Measurements from ENCODE around the gene OTX1. TPM values are rescaled to one million over a fixed set of nuclear protein-coding genes. Genes with fewer than 3 reads are reported as not detected.

Gene OTX1
- total RNA-seq, 1 experiment from 2014 or later: 0.90 TPM

DNA sequence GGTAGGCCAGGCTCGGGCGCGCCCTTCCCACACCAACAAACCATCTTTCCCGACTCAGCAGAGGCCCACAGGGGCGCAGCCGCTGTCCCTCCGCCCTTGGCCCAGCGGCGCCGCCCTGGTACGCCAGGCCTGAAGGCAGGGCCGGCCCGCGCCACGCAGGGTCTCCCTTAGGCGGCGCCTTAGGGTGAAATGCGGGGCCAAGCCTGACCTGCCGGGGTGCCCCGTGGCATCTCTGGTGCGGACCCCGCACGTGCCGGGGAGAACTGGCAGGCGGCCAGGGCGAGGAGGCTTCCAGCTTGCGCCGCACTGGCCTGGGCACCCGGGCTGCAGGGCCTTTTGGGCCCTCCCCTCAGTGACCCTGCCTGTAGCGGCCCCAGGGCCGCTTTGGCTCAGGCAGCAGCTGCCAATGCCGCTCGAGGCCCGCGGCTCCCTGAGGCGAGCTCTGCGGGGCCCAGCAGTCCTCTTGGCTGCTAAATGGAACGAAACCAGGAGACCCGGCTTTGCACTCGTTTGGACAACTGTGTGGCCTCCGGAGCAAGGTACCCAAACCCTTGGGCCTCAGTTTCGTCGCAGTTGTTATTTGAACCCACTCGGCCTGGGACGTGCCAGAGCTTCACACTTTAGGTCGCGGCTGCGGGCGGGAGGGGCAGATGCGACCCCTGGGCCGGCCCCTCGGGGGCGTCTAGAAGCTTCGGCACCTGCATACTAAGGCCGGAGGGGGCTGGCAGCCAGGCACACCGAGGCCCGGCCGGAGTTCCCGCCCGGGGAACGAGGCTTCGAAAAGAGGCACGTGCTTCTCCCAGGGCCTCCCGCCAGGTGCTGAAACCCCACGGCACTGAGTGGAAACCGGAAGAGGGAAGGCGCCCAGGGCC lies 8.5 kb downstream of the OTX1 start (continued):
- no peak for TF ChIP-seq ELF4 (CRISPR knock-in tag; IDR thresholded peaks at IDR 0.05; ENCODE audit: low read depth)
- TF ChIP-seq, protein P1, sequence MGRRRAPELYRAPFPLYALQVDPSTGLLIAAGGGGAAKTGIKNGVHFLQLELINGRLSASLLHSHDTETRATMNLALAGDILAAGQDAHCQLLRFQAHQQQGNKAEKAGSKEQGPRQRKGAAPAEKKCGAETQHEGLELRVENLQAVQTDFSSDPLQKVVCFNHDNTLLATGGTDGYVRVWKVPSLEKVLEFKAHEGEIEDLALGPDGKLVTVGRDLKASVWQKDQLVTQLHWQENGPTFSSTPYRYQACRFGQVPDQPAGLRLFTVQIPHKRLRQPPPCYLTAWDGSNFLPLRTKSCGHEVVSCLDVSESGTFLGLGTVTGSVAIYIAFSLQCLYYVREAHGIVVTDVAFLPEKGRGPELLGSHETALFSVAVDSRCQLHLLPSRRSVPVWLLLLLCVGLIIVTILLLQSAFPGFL (CRISPR knock-in tag; IDR thresholded peaks at IDR 0.05; ENCODE audit: borderline replicate concordance): no peak
- TF ChIP-seq, protein P2, sequence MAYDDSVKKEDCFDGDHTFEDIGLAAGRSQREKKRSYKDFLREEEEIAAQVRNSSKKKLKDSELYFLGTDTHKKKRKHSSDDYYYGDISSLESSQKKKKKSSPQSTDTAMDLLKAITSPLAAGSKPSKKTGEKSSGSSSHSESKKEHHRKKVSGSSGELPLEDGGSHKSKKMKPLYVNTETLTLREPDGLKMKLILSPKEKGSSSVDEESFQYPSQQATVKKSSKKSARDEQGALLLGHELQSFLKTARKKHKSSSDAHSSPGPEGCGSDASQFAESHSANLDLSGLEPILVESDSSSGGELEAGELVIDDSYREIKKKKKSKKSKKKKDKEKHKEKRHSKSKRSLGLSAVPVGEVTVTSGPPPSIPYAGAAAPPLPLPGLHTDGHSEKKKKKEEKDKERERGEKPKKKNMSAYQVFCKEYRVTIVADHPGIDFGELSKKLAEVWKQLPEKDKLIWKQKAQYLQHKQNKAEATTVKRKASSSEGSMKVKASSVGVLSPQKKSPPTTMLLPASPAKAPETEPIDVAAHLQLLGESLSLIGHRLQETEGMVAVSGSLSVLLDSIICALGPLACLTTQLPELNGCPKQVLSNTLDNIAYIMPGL (CRISPR knock-in tag; IDR thresholded peaks at IDR 0.05): peak; percentile 50; the same call in 1 of the 2 replicates
- TF ChIP-seq JAZF1 (CRISPR knock-in tag; IDR thresholded peaks at IDR 0.05): no peak
- peak; percentile 71 for TF ChIP-seq TEAD4 (CRISPR knock-in tag; IDR thresholded peaks at IDR 0.05)
- TF ChIP-seq NFE2L1 (CRISPR knock-in tag; IDR thresholded peaks at IDR 0.05): peak; percentile 66
- TF ChIP-seq, protein P3, sequence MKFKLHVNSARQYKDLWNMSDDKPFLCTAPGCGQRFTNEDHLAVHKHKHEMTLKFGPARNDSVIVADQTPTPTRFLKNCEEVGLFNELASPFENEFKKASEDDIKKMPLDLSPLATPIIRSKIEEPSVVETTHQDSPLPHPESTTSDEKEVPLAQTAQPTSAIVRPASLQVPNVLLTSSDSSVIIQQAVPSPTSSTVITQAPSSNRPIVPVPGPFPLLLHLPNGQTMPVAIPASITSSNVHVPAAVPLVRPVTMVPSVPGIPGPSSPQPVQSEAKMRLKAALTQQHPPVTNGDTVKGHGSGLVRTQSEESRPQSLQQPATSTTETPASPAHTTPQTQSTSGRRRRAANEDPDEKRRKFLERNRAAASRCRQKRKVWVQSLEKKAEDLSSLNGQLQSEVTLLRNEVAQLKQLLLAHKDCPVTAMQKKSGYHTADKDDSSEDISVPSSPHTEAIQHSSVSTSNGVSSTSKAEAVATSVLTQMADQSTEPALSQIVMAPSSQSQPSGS (CRISPR knock-in tag; IDR thresholded peaks at IDR 0.05; ENCODE audit: borderline replicate concordance, low read depth): no peak
- no peak for TF ChIP-seq NR3C1 (CRISPR knock-in tag; conservative IDR thresholded peaks at IDR 0.05; ENCODE audit: low read depth)
- no peak for TF ChIP-seq ZNF396 (CRISPR knock-in tag; IDR thresholded peaks at IDR 0.05; ENCODE audit: borderline replicate concordance)
- TF ChIP-seq ZNF671 (CRISPR knock-in tag; IDR thresholded peaks at IDR 0.05): no peak
- peak; percentile 83 for TF ChIP-seq JUN (CRISPR knock-in tag; IDR thresholded peaks at IDR 0.05)
- TF ChIP-seq PRRX2 (CRISPR knock-in tag; IDR thresholded peaks at IDR 0.05): no peak
- no peak for TF ChIP-seq SOX15 (CRISPR knock-in tag; IDR thresholded peaks at IDR 0.05)
- peak; percentile 84 for TF ChIP-seq RELA (CRISPR knock-in tag; IDR thresholded peaks at IDR 0.05; ENCODE audit: borderline replicate concordance)
- TF ChIP-seq, protein P4, sequence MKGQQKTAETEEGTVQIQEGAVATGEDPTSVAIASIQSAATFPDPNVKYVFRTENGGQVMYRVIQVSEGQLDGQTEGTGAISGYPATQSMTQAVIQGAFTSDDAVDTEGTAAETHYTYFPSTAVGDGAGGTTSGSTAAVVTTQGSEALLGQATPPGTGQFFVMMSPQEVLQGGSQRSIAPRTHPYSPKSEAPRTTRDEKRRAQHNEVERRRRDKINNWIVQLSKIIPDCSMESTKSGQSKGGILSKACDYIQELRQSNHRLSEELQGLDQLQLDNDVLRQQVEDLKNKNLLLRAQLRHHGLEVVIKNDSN (CRISPR knock-in tag; IDR thresholded peaks at IDR 0.05): peak; percentile 65
- 0 out of 2 replicates have a peak, but pooled peaks have one; percentile 65 for TF ChIP-seq SMAD4 (CRISPR knock-in tag; IDR thresholded peaks at IDR 0.05)
- 0 out of 2 replicates have a peak, but pooled peaks have one; percentile 44 for TF ChIP-seq CREM (CRISPR knock-in tag; IDR thresholded peaks at IDR 0.05)
- TF ChIP-seq, protein P5, sequence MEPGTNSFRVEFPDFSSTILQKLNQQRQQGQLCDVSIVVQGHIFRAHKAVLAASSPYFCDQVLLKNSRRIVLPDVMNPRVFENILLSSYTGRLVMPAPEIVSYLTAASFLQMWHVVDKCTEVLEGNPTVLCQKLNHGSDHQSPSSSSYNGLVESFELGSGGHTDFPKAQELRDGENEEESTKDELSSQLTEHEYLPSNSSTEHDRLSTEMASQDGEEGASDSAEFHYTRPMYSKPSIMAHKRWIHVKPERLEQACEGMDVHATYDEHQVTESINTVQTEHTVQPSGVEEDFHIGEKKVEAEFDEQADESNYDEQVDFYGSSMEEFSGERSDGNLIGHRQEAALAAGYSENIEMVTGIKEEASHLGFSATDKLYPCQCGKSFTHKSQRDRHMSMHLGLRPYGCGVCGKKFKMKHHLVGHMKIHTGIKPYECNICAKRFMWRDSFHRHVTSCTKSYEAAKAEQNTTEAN (CRISPR knock-in tag; IDR thresholded peaks at IDR 0.05): peak; percentile 65; the same call in 1 of the 2 replicates
- TF ChIP-seq, protein P6, sequence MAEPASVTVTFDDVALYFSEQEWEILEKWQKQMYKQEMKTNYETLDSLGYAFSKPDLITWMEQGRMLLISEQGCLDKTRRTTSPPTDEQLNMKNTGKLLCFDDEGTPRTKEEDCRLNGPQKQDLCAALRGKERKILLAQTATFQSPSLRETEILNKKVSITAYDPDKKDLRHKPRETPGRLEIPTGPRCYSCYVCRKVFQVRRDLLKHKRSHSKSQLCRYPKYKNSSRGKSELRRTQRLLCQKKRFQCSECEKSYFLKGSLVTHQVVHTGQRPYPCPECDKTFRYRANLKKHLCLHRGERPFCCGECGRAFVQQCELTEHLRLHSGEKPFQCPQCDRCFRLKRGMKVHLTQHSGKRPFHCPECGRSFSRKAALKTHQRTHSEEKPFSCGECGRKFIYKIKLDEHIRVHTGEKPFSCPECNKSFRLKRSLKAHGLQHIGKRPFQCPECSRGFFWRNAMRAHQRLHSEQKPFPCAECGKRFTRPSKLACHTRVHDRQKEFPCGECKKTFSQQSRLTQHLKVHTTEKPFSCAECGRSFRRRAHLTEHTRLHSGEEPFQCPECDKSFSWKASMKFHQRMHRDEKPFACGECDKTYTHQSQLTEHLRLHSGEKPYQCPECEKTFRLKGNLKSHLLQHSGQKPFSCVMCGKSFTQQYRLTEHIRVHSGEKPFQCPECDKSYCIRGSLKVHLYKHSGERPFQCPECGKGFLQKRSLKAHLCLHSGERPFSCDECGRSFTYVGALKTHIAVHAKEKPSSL (CRISPR knock-in tag; conservative IDR thresholded peaks at IDR 0.05): no peak
- no peak for TF ChIP-seq NR1H2 (CRISPR knock-in tag; IDR thresholded peaks at IDR 0.05)
- TF ChIP-seq MYBL2 (CRISPR knock-in tag; IDR thresholded peaks at IDR 0.05): peak; percentile 76; the same call in 1 of the 2 replicates
- no peak for TF ChIP-seq HMGA2 (CRISPR knock-in tag; IDR thresholded peaks at IDR 0.05)
- TF ChIP-seq FOXK1 (CRISPR knock-in tag; IDR thresholded peaks at IDR 0.05): peak; percentile 28; the same call in 1 of the 2 replicates

All from WTC11 (cell line).